SK-N-SH (cell line): ENCODE data around the gene CCDC60.

Experiments used
- CTCF ChIP-seq: fragments of 200-600 bp; sonication (generic); IDR thresholded peaks from 2 replicates; pipeline ENCODE4 v1.6.1; 2017; ENCODE audit warnings: antibody characterized with exemption, mild to moderate bottlenecking, moderate library complexity
- FOXM1 ChIP-seq: IDR thresholded peaks from 2 replicates; pipeline ENCODE4 v1.4.0; 2012; ENCODE audit warnings: low read depth, mild to moderate bottlenecking
- GABPA ChIP-seq: IDR thresholded peaks from 2 replicates; pipeline ENCODE4 v1.4.0; 2012; ENCODE audit warnings: low read depth, mild to moderate bottlenecking
- JUND ChIP-seq: IDR thresholded peaks from 2 replicates; pipeline ENCODE4 v1.4.0; 2012
- MAX ChIP-seq: IDR thresholded peaks from 2 replicates; pipeline ENCODE4 v1.4.0; 2012; ENCODE audit warnings: low read depth
- MEF2A ChIP-seq: IDR thresholded peaks from 2 replicates; pipeline ENCODE4 v1.4.0; 2012; ENCODE audit warnings: low read depth, borderline replicate concordance
- NFIC ChIP-seq: IDR thresholded peaks from 2 replicates; pipeline ENCODE4 v1.4.0; 2012; ENCODE audit warnings: borderline replicate concordance
- POLR2AphosphoS5 ChIP-seq: IDR thresholded peaks from 2 replicates; pipeline ENCODE4 v1.6.1; 2012; ENCODE audit warnings: low read depth, low read length
- RAD21 ChIP-seq: IDR thresholded peaks from 2 replicates; pipeline ENCODE4 v1.6.1; 2012; ENCODE audit warnings: mild to moderate bottlenecking, low read length
- TAF1 ChIP-seq: IDR thresholded peaks from 2 replicates; pipeline ENCODE4 v1.6.1; 2012; ENCODE audit warnings: low read depth, mild to moderate bottlenecking, low read length, moderate library complexity, borderline replicate concordance
- YY1 ChIP-seq: IDR thresholded peaks from 2 replicates; pipeline ENCODE4 v1.4.0; 2012; ENCODE audit warnings: low read depth, mild to moderate bottlenecking
- TF ChIP-seq, protein P1 (sequence below): fragments of 150-350 bp; IDR thresholded peaks from 2 replicates; pipeline ENCODE4 v1.6.1; 2017; ENCODE audit warnings: antibody characterized with exemption, low read length, low read depth, borderline replicate concordance
- TF ChIP-seq, protein P2 (sequence below): fragments of 150-350 bp; IDR thresholded peaks from 2 replicates; pipeline ENCODE4 v1.6.1; 2016; ENCODE audit warnings: mild to moderate bottlenecking, low read depth, low read length

GRCh38 chr12:119302451-119303080, 32.0 kb upstream of the CCDC60 start:
- TF ChIP-seq, protein P1, sequence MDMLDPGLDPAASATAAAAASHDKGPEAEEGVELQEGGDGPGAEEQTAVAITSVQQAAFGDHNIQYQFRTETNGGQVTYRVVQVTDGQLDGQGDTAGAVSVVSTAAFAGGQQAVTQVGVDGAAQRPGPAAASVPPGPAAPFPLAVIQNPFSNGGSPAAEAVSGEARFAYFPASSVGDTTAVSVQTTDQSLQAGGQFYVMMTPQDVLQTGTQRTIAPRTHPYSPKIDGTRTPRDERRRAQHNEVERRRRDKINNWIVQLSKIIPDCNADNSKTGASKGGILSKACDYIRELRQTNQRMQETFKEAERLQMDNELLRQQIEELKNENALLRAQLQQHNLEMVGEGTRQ, result no peak
- TF ChIP-seq, protein P2, sequence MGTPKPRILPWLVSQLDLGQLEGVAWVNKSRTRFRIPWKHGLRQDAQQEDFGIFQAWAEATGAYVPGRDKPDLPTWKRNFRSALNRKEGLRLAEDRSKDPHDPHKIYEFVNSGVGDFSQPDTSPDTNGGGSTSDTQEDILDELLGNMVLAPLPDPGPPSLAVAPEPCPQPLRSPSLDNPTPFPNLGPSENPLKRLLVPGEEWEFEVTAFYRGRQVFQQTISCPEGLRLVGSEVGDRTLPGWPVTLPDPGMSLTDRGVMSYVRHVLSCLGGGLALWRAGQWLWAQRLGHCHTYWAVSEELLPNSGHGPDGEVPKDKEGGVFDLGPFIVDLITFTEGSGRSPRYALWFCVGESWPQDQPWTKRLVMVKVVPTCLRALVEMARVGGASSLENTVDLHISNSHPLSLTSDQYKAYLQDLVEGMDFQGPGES, result no peak
- no peak for TF ChIP-seq RAD21
- TF ChIP-seq FOXM1, result no peak
- TF ChIP-seq TAF1, result no peak
- TF ChIP-seq MAX, result no peak
- no peak for TF ChIP-seq CTCF
- TF ChIP-seq GABPA, result no peak
- TF ChIP-seq YY1, result no peak
- no peak for TF ChIP-seq JUND
- TF ChIP-seq MEF2A, result no peak
- no peak for TF ChIP-seq NFIC
- TF ChIP-seq POLR2AphosphoS5, result no peak
